DND-41 (cell line): Measurements from ENCODE around the gene LMO4.

Source experiments
- EZH2 ChIP-seq: IDR thresholded peaks from 3 replicates; pipeline ENCODE4 v1.6.1; 2012; ENCODE audit warnings: borderline replicate concordance, low read depth, mild to moderate bottlenecking, moderate library complexity, low read length, inconsistent platforms; ENCODE audit not compliant: severe bottlenecking
- TF ChIP-seq, protein P1 (sequence below): IDR thresholded peaks from 2 replicates; pipeline ENCODE4 v1.5.1; 2012; ENCODE audit warnings: borderline replicate concordance, low read length, moderate library complexity, mild to moderate bottlenecking; ENCODE audit not compliant: poor library complexity, severe bottlenecking; ENCODE audit errors: extremely low read depth

DNA sequence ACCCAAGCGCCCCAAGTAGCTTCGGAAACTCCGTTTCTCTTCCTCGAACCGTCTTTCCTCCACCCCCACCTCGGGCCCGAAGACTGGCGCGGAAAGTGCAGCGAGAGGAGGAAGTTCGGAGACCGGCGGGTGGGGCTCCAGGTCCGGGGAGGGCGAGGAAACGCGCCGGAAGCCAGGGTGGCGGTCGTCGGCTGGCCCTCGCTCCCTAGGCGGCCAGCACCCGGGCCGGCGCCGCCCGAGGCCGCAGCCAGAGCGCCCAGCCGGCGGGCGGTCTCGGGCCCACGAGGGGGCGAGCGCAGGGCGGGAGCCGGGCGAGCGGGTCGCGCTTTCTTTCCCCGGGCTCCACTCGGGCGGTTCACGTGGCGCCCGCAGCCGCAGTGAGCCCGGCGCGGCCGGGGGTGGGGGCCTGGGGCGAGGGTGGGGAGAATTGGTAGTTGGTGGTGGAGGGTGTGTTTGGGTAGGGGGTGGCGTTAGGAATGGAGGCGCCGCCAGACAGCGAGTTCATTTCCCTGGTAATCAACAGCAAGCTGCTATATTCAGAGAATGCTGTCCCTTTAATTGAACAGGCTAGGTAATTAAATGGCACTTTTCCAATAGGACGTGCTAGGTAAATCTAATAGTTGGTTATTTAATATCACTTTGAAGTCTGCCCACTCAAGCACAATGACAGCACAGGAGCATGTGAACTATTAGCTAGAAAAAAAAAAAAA is 6.7 kb downstream of the LMO4 start:
- no peak for TF ChIP-seq EZH2
- TF ChIP-seq, protein P1, sequence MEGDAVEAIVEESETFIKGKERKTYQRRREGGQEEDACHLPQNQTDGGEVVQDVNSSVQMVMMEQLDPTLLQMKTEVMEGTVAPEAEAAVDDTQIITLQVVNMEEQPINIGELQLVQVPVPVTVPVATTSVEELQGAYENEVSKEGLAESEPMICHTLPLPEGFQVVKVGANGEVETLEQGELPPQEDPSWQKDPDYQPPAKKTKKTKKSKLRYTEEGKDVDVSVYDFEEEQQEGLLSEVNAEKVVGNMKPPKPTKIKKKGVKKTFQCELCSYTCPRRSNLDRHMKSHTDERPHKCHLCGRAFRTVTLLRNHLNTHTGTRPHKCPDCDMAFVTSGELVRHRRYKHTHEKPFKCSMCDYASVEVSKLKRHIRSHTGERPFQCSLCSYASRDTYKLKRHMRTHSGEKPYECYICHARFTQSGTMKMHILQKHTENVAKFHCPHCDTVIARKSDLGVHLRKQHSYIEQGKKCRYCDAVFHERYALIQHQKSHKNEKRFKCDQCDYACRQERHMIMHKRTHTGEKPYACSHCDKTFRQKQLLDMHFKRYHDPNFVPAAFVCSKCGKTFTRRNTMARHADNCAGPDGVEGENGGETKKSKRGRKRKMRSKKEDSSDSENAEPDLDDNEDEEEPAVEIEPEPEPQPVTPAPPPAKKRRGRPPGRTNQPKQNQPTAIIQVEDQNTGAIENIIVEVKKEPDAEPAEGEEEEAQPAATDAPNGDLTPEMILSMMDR, result no peak
